ENCODE results near the gene RASAL1. TPM values are rescaled to one million over a fixed set of nuclear protein-coding genes. Genes with fewer than 3 reads are reported as not detected.

The RASAL1 gene
- polyA plus RNA-seq, 1 of the 3 experiments (the other 2 are of a cell fraction), result not detected

DNA sequence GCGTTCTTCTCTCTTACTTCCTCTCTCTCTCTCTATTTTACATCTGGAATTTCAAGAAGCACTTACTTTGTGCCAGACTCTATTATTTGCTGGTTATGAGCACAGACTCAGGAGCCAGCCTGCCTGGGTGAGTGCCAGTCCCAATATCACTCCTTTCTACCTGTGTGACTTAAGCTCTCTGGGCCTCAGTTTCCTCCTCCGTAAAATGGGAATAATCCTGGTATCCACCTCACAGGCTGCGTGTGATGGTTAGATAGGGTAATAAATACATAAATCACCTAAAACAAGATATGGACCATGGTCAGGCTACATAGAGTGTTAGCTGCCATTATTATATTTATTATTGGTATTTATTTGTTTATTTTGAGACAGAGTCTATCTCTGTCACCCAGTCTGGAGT, 24.3 kb downstream of the RASAL1 start:
- Histone ChIP-seq H3K9me3 (no peaks in the 10 kb centered on the region), H3K36me3 (replicated peaks in 1 of 2; ENCODE audit: control insufficient read depth in 1 of 2, insufficient read depth in 2 of 2, low read length in 1 of 2) (no peaks in the 10 kb centered on the region), H3K27me3 (ENCODE audit: insufficient read depth) (no peaks in the 10 kb centered on the region), H3K4me2 (no peak overlapping the region), H3K4me1 (ENCODE audit: control insufficient read depth in 1 of 2, insufficient read depth in 2 of 2, low read depth in 1 of 2, low read length in 1 of 2) (no peaks in the 10 kb centered on the region), H3K27ac (ENCODE audit: low read depth in 2 of 2, low read length in 1 of 2) (no peak overlapping the region), H3K79me2 (ENCODE audit: insufficient read depth) (no peaks in the 10 kb centered on the region), H3K9me2 (no peaks in the 10 kb centered on the region), H2AFZ (ENCODE audit: low read depth) (no peak overlapping the region), H4K20me1 (ENCODE audit: insufficient read depth) (no peaks in the 10 kb centered on the region), H3K4me3 (ENCODE audit: low read depth in 2 of 2, low read length in 1 of 2) (no peak overlapping the region), H3F3A (replicated peaks; ENCODE audit: insufficient read depth) (no peaks in the 10 kb centered on the region), H3K9ac (no peak overlapping the region)
- ChIA-PET POLR2A (no interaction called here), CTCF (interaction anchor here (0.7 to 1.9 kb wide), 3 partner anchors 12 to 314 kb away, joined by 3 to 4 read pairs (median 4); no protein-coding TSS in a partner anchor)
- no peak for DNase-seq
- 82% methylated on average over 3 of the region's 3 CpGs for WGBS (ENCODE audit: low lambda C conversion rate)
- TF ChIP-seq, protein P1, sequence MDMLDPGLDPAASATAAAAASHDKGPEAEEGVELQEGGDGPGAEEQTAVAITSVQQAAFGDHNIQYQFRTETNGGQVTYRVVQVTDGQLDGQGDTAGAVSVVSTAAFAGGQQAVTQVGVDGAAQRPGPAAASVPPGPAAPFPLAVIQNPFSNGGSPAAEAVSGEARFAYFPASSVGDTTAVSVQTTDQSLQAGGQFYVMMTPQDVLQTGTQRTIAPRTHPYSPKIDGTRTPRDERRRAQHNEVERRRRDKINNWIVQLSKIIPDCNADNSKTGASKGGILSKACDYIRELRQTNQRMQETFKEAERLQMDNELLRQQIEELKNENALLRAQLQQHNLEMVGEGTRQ (IDR thresholded peaks at IDR 0.05; ENCODE audit: borderline replicate concordance, low read depth, low read length), result no peak
- TF ChIP-seq NRF1 (IDR thresholded peaks at IDR 0.05; ENCODE audit: low read depth, low read length), result no peak
- no peak for TF ChIP-seq MEF2A (IDR thresholded peaks at IDR 0.05; ENCODE audit: borderline replicate concordance, low read depth)
- no peak for TF ChIP-seq GATA2 (CRISPR knock-in tag; IDR thresholded peaks at IDR 0.05)
- TF ChIP-seq RCOR1 (IDR thresholded peaks at IDR 0.05; ENCODE audit: low read length), result no peak
- TF ChIP-seq TAF1 (IDR thresholded peaks at IDR 0.05; ENCODE audit: borderline replicate concordance, low read depth, low read length), result no peak
- no peak for TF ChIP-seq EZH2phosphoT487 (IDR thresholded peaks at IDR 0.05; ENCODE audit: borderline replicate concordance, low read depth)
- TF ChIP-seq NFIC (IDR thresholded peaks at IDR 0.05; ENCODE audit: borderline replicate concordance), result no peak

DNA sequence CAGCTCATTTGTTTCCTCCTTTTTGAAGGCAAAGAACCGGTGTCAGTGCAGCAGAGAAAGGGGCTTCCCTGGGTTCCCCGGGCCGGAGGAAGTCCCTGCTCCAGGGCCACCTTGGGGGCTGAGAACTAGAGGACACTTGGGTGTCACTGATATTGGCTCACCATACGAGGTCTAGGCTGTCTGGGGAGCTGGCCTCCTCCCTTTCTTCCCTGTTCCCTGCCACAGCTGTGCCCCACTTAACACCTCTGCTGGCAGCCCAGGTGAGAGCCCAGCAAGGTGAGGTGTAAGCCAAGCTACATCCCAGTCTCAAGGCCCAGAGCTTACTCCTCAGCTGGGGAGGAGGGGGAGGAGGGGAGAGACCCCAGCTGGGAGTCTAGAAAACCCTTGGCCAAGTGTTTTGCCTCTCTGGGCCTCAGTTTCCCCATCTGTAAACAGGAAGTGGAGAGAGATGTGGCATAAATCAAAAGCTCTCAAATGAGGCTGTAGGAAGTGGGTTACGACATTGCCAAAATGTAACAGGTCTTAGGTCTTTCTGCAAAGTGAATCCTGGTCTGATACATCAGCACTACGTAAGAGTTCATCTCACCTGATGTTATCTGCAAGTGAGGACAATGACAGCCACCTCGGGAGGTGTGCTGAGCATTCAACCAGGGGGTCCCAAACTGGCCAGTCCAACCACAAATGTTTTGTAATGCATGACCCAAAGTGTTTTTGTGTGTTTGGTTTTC, 25.5 kb downstream of the RASAL1 start:
- no peak overlapping the region for H3K27ac ChIP-seq (ENCODE audit: low read depth in 2 of 2, low read length in 1 of 2)
- no peaks in the 10 kb centered on the region for H3K9me3 ChIP-seq
- H3F3A ChIP-seq (replicated peaks; ENCODE audit: insufficient read depth), result no peaks in the 10 kb centered on the region
- no peak overlapping the region for H3K4me2 ChIP-seq
- no peaks in the 10 kb centered on the region for H3K9me2 ChIP-seq
- no peak for DNase-seq
- H3K9ac ChIP-seq, result no peak overlapping the region
- no peaks in the 10 kb centered on the region for H3K27me3 ChIP-seq (ENCODE audit: insufficient read depth)
- TF ChIP-seq ELF1 (IDR thresholded peaks at IDR 0.05), result no peak
- no peak for TF ChIP-seq NRF1 (IDR thresholded peaks at IDR 0.05; ENCODE audit: low read depth, low read length)
- no peak for TF ChIP-seq TAF1 (IDR thresholded peaks at IDR 0.05; ENCODE audit: borderline replicate concordance, low read depth, low read length)
- TF ChIP-seq, protein P2, sequence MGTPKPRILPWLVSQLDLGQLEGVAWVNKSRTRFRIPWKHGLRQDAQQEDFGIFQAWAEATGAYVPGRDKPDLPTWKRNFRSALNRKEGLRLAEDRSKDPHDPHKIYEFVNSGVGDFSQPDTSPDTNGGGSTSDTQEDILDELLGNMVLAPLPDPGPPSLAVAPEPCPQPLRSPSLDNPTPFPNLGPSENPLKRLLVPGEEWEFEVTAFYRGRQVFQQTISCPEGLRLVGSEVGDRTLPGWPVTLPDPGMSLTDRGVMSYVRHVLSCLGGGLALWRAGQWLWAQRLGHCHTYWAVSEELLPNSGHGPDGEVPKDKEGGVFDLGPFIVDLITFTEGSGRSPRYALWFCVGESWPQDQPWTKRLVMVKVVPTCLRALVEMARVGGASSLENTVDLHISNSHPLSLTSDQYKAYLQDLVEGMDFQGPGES (IDR thresholded peaks at IDR 0.05; ENCODE audit: low read depth, low read length), result no peak
- POLR2A ChIA-PET, result interaction anchor here (0.5 kb wide), 1 partner anchor 46 kb away, joined by 3 read pairs; no protein-coding TSS in a partner anchor
- H3K4me3 ChIP-seq (ENCODE audit: low read depth in 2 of 2, low read length in 1 of 2), result no peak overlapping the region
- no peaks in the 10 kb centered on the region for H3K36me3 ChIP-seq (replicated peaks in 1 of 2; ENCODE audit: control insufficient read depth in 1 of 2, insufficient read depth in 2 of 2, low read length in 1 of 2)
- 43% methylated on average over 6 of the region's 7 CpGs for WGBS (ENCODE audit: low lambda C conversion rate)
- H3K79me2 ChIP-seq (ENCODE audit: insufficient read depth), result no peaks in the 10 kb centered on the region
- no peaks in the 10 kb centered on the region for H4K20me1 ChIP-seq (ENCODE audit: insufficient read depth)
- CTCF ChIA-PET, result interaction anchor here (0.9 to 1.5 kb wide), 4 partner anchors 11 to 64 kb away, joined by 4 to 5 read pairs (median 4); no protein-coding TSS in a partner anchor
- H3K4me1 ChIP-seq (ENCODE audit: control insufficient read depth in 1 of 2, insufficient read depth in 2 of 2, low read depth in 1 of 2, low read length in 1 of 2), result no peaks in the 10 kb centered on the region
- no peak overlapping the region for H2AFZ ChIP-seq (ENCODE audit: low read depth)
